ENCODE data around the gene BCAP31. TPM values are rescaled to one million over a fixed set of nuclear protein-coding genes. Genes with fewer than 3 reads are reported as not detected.
A peak's percentile ranks its signal among the peaks of the same experiment; 100 is the strongest.

Gene BCAP31
- total and polyA plus RNA-seq, 10 donors, result 77.3 to 173 (median 134) TPM

DNA sequence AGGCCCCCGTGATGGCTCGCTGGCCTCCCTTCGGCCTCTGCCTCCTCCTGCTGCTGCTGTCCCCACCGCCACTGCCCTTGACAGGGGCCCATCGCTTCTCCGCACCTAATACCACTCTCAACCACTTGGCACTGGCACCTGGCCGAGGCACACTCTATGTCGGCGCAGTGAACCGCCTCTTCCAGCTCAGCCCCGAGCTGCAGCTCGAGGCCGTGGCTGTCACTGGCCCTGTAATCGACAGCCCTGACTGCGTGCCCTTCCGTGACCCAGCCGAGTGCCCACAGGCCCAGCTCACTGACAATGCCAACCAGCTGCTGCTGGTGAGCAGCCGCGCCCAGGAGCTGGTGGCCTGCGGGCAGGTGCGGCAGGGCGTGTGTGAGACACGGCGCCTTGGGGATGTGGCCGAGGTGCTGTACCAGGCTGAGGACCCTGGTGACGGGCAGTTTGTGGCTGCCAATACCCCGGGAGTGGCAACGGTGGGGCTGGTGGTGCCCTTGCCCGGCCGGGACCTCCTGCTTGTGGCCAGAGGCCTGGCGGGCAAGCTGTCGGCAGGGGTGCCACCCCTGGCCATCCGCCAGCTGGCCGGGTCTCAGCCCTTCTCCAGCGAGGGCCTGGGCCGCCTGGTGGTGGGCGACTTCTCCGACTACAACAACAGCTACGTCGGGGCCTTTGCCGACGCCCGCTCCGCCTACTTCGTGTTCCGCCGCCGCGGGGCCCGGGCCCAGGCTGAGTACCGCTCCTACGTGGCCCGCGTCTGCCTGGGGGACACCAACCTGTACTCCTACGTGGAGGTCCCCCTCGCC lies 42.9 kb upstream of the BCAP31 start:
- H3K4me3 ChIP-seq, result no peak overlapping the region
- H3K27ac ChIP-seq, result no peak overlapping the region
- intact Hi-C loops (cut with DNase I; ENCODE audit: low total_unique reads), result no loop called here
- H3K4me1 ChIP-seq, result peaks cover 0 to 39% (median 20%) of the 10 kb centered on the region in 6 donors
- no peaks in the 10 kb centered on the region for H3K9me3 ChIP-seq
- peak; percentile 78 for DNase-seq
- 87 to 96% (median 89%) methylated on average over 12 to 56 of the region's 56 CpGs for WGBS, 5 donors
- TF ChIP-seq POLR2A (IDR thresholded peaks at IDR 0.05), result no peak
- no peak for TF ChIP-seq POLR2AphosphoS5 (IDR thresholded peaks at IDR 0.05)
- TF ChIP-seq, protein P1, sequence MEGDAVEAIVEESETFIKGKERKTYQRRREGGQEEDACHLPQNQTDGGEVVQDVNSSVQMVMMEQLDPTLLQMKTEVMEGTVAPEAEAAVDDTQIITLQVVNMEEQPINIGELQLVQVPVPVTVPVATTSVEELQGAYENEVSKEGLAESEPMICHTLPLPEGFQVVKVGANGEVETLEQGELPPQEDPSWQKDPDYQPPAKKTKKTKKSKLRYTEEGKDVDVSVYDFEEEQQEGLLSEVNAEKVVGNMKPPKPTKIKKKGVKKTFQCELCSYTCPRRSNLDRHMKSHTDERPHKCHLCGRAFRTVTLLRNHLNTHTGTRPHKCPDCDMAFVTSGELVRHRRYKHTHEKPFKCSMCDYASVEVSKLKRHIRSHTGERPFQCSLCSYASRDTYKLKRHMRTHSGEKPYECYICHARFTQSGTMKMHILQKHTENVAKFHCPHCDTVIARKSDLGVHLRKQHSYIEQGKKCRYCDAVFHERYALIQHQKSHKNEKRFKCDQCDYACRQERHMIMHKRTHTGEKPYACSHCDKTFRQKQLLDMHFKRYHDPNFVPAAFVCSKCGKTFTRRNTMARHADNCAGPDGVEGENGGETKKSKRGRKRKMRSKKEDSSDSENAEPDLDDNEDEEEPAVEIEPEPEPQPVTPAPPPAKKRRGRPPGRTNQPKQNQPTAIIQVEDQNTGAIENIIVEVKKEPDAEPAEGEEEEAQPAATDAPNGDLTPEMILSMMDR (IDR thresholded peaks at IDR 0.05 in 8 of 11, conservative IDR thresholded peaks at IDR 0.05 in 3 of 11), result no peak
- H3K27me3 ChIP-seq (replicated peaks in 1 of 7), result peaks cover 0 to 17% (median 0%) of the 10 kb centered on the region in 7 donors
- H3K36me3 ChIP-seq, result no peaks in the 10 kb centered on the region

- H3K27ac ChIP-seq, result no peak overlapping the region
- peak; percentile 76 for DNase-seq
- H3K27me3 ChIP-seq (replicated peaks in 1 of 7), result peaks cover 0 to 17% (median 0%) of the 10 kb centered on the region in 7 donors
- no peaks in the 10 kb centered on the region for H3K36me3 ChIP-seq
- 16 to 64% (median 27%) methylated on average over 10 to 21 of the region's 21 CpGs for WGBS, 5 donors
- H3K9me3 ChIP-seq, result no peaks in the 10 kb centered on the region
- intact Hi-C loops (cut with DNase I; ENCODE audit: low total_unique reads), result no loop called here
- H3K4me1 ChIP-seq, result peaks cover 0 to 39% (median 20%) of the 10 kb centered on the region in 6 donors
- H3K4me3 ChIP-seq, result no peak overlapping the region
- TF ChIP-seq, protein P1 (IDR thresholded peaks at IDR 0.05 in 8 of 11, conservative IDR thresholded peaks at IDR 0.05 in 3 of 11), result no peak
- TF ChIP-seq POLR2A (IDR thresholded peaks at IDR 0.05), result no peak
- no peak for TF ChIP-seq POLR2AphosphoS5 (IDR thresholded peaks at IDR 0.05)
Observed at GRCh38 chrX:153766098-153766817, 42.1 kb upstream of the BCAP31 start.

DNA sequence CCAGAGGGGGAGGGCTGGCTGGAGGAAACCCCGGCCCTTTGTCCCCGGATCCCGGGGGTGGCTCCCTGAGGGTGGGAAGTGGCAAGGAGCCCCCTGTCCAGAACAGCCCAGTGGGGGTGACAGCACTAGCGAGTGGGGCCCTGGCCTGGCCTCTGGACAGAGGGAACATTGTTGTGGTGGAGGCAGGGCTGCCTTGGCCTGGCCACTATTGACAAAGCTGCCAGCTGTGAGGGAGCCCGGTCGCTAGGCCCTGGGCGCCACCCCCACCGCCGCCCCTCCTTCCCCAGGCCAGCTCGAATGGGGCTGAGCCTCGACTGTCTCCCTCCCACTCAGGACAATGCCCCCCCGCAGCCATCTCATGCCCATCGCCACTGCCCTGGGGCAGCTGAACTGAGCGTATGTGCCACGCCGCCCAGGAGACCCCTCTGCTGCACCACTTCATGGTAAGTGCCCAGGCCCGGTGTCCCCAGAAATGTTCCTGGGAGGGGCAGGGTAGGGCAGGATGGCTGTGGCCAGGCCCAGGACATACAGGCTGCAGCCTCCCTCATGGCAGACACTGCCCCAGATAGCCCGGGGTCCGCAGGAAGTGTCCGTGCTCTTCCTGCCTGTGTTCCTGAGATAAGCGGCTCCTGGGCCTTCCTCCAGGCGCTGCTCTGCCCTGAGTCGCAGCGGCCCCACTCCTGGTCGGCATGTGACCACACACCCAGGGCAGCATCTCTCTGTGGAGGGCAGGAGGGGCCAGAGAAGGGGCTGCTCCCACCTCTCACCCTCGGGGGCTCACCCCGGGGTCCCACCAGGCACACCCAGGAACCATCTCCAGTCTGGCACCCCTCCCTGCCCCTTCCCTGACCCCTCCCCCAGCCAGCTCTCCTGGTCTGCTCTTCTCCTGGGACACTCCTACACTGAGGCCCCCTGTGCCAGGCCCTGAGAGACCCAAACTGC lies 41.2 kb upstream of the BCAP31 start:
- Histone ChIP-seq H3K4me1 (peaks cover 0 to 39% (median 20%) of the 10 kb centered on the region in 6 donors), H3K4me3 (no peak overlapping the region), H3K27ac (peak overlapping the region in 1 of 8 donors; percentile 23), H3K9me3 (no peaks in the 10 kb centered on the region), H3K36me3 (no peaks in the 10 kb centered on the region), H3K27me3 (replicated peaks in 1 of 7) (peaks cover 0 to 15% (median 0%) of the 10 kb centered on the region in 7 donors)
- intact Hi-C loops (cut with DNase I; ENCODE audit: low total_unique reads), result no loop called here
- 10 to 80% (median 57%) methylated on average over 2 to 27 of the region's 27 CpGs for WGBS, 5 donors
- no peak for TF ChIP-seq POLR2A (IDR thresholded peaks at IDR 0.05)
- TF ChIP-seq POLR2AphosphoS5 (IDR thresholded peaks at IDR 0.05), result peak; percentile 46 to 71 (median 65)
- peak; percentile 80 for DNase-seq

- DNase-seq, result peak; percentile 69
- WGBS, 5 donors, result 81 to 87% (median 83%) methylated on average over 6 to 7 of the region's 7 CpGs; no CpG with 5 or more reads in 1 of the 5 donors
- Histone ChIP-seq H3K9me3 (no peaks in the 10 kb centered on the region), H3K27me3 (replicated peaks in 1 of 7) (peaks cover 0 to 11% (median 0%) of the 10 kb centered on the region in 7 donors), H3K27ac (peak overlapping the region in 1 of 8 donors; percentile 23), H3K4me3 (no peak overlapping the region), H3K36me3 (no peaks in the 10 kb centered on the region), H3K4me1 (peaks cover 0 to 39% (median 20%) of the 10 kb centered on the region in 6 donors)
- intact Hi-C loops (cut with DNase I; ENCODE audit: low total_unique reads), result no loop called here
- TF ChIP-seq, protein P1 (IDR thresholded peaks at IDR 0.05 in 8 of 11, conservative IDR thresholded peaks at IDR 0.05 in 3 of 11), result no peak
- TF ChIP-seq POLR2AphosphoS5 (IDR thresholded peaks at IDR 0.05), result no peak
- TF ChIP-seq POLR2A (IDR thresholded peaks at IDR 0.05), result no peak
Observed at GRCh38 chrX:153764786-153765137, 40.6 kb upstream of the BCAP31 start.
